ENCODE results near the gene TAS1R2.
"Not testable (repeated sequence)": the region's sequence is repeated elsewhere in the genome, so short reads cannot be mapped to it uniquely, and the experiment has no call there.

The TAS1R2 gene

DNA sequence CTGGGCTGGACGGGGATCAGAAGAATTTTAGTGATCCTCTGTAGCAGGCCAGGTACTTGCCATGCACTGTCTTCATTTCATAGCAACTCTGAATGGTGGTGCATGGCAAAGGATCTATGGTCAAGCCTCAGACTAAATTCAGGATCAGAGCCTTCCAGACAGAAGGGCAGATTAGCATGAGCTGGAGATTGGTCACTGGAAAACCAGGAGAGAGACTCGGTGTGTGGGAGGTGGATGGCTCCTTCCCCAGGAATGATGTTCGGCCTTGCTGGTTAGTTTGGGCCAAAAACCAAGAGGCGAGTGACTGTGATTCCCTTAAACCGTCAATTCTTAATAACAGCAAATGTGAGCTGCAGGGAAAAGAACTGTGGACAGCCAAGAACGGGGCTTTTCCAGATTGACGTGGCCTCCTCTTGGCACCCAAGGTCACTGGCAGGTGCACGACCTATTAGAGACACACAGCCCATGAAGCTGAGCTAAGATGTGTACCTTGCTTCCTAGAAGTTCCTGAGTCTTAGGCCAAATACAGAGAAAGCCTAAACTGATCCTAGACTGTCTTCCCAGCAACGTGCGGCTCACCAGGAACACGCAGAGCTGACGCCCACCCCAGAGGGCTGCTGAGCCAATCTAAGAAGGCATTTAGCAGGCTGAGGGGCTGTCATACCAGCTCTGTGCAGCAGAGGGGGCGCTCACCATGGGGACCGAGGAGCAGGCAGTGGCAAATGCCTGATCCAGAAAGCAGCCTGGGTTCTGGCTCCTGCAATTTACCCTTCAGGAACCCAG is 24.4 kb upstream of the TAS1R2 start:
- DNase-seq (ENCODE audit: low spot score) = peak; percentile 86

DNA sequence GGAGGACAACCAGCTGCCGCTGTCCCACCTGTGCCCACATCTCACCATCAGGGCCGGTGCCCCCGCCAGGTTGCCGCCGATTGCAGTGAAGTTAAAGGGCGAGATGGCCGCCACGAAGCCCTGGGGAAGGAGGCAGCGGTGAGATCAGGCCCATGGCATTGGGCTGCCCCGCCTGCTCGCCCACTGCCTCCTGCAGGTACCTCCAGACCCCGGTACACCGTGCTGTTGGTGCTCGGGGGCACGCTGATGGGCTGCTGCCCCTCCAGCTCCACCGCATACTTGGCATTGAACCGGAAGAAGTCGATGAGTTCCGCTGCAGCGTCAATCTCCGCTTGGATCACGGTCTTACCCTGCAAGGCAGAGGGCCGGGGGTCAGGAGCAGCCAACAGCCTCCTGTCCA is 23.6 kb upstream of the TAS1R2 start:
- DNase-seq (ENCODE audit: low spot score) = no peak

GRCh38 chr1:18882486-18882885 is 23.0 kb upstream of the TAS1R2 start:
- DNase-seq (ENCODE audit: low spot score) = no peak

GRCh38 chr1:18881642-18882431 is 22.4 kb upstream of the TAS1R2 start:
- DNase-seq (ENCODE audit: low spot score) = no peak

GRCh38 chr1:18881164-18881563 is 21.7 kb upstream of the TAS1R2 start:
- no peak for DNase-seq (ENCODE audit: low spot score)

DNA sequence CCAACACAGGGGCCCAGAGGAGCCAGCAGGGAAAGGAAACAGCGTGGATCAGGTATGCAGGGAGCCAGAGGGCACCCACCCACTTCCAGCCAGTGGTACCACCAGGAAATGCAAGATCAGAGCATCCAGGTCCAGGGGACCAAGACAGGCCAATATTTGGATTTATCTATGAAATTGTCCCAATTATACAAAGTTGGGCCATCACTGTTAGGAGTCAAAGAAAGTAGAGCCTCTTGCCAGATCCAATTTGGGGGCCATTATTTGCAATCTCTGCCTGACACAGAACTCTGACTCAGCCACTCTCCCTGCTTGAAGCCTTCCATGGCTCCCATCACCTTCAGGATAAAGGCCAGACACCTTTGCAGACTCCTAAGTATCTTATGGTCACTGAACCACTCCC is 21.1 kb upstream of the TAS1R2 start:
- no peak for DNase-seq (ENCODE audit: low spot score)

GRCh38 chr1:18879791-18880309 is 20.4 kb upstream of the TAS1R2 start:
- no peak for DNase-seq (ENCODE audit: low spot score)

DNA sequence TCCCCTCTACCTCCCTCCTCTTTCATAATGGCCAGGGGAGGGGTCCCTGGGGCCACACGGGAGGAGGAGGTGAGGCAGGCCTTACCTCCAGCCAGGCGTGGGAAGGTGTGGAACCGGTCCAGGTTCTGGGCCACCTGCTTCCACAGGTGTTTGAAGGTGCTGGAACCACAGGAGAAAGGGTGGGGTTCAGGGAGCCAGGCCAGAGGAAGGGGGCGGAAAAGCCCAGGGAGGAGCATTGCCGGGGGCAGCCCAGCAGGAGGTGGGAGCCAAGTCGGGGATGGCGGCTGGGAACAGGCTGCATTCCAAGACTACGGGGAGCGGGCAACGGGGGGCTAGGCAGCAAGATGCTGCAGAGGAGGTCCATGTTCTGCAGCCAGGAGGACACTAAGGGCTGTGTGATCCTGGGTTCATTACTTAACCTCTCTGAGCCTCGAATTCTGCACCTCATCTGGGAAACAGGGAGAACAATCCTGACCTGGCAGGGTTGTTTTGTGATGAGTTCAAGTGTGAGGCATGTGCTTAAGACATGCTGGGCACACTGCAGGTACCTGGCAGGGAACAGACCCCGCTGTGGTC is 19.8 kb upstream of the TAS1R2 start:
- no peak for DNase-seq (ENCODE audit: low spot score)

DNA sequence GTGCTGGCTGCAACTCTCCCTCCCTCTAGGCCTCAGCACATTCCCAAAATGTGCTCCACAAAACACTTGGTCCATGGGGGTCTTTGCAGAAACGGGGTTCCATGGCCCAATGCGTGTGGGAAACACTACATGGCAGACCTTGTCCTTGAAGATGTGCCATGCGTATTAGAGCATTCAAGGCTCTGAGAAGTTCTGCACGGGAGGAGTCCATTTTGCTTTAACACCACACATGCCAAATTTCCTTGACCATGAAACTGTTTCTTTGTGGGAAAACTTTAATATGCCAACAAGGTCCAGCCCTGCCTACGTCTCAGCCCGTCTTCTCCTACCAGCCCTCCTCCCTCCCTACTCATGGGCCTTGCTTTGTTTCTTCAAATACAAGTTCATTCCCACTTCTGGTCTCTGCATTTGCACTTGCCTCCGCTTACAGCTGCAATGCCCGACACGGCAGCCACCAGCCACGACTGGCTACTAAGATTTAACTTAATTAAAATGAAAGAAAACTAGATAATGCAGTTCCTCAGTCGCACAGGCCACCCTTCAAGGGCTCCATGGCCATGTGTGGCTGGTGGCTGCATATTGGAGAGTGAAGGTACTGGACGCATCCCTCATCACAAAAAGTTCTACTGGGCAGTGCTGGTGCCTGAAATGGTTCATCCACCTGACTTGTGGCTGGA is 19.2 kb upstream of the TAS1R2 start:
- no peak for DNase-seq (ENCODE audit: low spot score)

GRCh38 chr1:18877282-18877681 is 17.8 kb upstream of the TAS1R2 start:
- no peak for DNase-seq (ENCODE audit: low spot score)

DNA sequence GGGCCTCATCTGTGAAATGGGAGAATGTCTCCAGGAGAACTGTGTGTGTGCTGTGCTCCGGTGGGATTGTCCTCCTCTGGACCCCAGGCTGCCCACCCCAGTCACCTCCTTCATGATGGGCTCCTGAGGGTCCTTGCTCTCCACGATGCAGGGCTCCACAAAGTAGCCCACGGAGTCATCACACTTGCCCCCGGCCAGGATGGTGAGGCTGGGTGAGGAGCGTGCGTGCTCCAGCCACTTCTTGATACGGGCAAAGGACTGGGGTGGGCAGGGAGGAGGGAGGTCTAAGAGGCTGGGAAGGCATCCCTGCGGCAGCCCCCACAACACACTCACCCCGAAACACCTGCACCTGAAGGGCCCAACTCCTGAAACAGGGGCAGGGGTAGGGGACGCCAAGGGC is 16.8 kb upstream of the TAS1R2 start:
- DNase-seq (ENCODE audit: low spot score) = no peak

DNA sequence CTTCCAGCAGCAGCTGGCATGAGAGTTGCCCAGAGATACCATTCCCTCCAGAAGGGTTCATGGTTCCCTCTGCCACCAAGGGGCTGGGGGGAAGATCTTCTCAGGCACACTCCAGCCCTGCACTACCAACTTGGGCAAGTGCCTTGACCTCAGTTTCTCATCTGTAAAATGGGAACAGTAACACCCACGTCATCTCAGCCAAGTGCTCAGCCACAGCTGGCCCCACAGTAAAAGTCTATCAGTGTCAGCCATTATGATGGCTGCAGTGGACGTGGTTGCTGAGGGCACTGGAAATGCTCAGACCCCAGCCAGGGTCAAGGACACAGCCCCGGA is 16.3 kb upstream of the TAS1R2 start:
- no peak for DNase-seq (ENCODE audit: low spot score)

- peak; percentile 82 for DNase-seq (ENCODE audit: low spot score)
Observed at GRCh38 chr1:18875107-18875795, 15.8 kb upstream of the TAS1R2 start.

- DNase-seq (ENCODE audit: low spot score) = no peak
Observed at GRCh38 chr1:18874600-18874999, 15.1 kb upstream of the TAS1R2 start.

DNA sequence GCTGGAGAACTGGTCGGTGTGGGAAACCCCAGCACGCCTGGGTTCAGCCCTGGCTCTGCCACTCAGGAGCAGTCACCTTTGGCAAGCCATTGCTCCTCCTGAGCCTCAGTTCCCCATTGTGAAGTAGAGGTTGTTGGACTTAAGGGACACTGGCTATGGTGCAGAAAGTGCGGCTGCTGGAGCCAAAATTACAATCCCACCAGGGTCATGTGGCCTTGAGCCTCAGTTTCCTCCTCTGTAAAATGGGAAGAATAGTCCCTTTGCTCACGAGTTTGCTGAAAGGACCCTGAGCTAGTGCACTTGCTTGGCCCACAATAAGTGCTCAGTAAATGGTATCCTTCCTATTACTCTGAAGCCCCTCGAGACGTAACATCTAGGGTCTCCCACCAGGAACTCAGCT is 14.6 kb upstream of the TAS1R2 start:
- DNase-seq (ENCODE audit: low spot score) = no peak

DNA sequence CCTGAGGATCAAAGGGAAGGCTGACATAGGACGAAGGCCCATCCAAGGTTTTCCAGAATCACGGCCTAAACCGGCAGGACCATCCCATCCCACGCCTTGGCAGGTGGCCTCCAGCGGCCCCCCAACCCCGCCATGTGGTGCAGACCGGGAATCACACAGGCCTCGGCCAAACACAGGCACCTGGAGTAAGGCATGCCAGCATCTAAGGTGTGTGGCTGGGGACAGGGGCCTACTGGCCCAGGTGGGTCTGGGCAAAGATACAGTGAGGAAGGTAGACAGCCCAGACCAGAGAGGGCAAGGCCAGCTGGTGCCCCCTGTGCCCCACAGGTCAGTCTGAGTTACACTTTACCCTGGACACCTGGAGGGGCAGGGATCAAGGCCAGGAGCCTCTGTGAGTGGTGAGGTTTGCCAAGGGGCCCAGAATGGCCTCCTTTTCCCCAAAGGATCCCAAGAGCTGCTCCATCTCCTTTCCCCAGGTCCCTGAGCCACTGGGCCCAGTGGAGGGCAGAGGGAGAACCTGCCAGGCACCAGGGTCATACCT is 12.7 kb upstream of the TAS1R2 start:
- no peak for DNase-seq (ENCODE audit: low spot score)

DNA sequence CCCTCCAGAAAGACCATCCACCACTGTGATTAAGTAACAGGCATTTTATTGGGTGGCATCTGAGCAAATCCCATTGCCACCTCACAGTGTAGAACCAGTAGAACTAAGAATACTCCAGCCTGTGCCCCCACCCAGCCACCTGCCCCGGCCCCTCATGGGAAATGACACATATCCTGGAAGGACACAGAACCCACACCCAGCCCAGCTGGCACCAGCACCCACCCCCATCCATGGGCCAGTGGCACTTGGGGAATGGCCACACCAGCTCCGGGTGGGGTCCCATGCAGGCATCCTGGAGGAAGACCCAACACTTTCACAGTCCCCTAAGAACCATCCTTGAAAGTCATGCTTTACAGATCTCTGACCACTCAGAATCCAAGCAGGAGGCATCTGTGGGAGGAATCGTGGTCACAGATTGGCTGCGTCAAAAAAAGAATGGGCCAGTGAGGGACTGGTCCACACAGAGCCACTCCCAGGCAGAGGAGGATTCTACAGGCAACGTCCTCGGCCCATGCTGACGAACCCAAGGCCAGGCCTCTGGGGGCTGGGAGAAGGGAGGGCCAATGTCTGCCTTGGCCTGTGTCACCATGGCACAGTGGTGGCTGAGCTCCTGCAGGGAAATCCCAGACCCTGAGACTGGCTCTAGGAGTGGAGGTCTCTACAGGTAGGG is 12.1 kb upstream of the TAS1R2 start:
- no peak for DNase-seq (ENCODE audit: low spot score)

DNA sequence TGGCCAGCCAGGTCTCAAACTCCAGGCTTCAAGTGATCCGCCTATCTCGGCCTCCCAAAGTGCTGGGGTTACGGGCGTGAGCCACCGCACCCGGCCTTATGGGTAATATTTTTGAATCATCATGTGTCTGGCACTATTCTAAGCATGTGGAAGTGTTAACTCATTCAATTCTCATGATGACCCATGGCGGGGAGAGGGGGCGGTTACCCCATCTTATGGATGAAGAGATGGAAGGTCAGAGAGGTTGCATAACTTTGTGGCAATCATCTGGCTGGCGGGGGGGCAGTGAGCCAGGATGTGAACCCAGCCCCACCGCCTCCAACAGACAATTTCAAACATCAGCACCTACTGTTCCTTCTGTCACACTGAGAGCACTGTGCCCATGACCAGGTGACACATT is 11.5 kb upstream of the TAS1R2 start:
- DNase-seq (ENCODE audit: low spot score) = no peak

GRCh38 chr1:18870595-18870865 is 11.1 kb upstream of the TAS1R2 start:
- not testable (repeated sequence) for DNase-seq (ENCODE audit: low spot score)

DNA sequence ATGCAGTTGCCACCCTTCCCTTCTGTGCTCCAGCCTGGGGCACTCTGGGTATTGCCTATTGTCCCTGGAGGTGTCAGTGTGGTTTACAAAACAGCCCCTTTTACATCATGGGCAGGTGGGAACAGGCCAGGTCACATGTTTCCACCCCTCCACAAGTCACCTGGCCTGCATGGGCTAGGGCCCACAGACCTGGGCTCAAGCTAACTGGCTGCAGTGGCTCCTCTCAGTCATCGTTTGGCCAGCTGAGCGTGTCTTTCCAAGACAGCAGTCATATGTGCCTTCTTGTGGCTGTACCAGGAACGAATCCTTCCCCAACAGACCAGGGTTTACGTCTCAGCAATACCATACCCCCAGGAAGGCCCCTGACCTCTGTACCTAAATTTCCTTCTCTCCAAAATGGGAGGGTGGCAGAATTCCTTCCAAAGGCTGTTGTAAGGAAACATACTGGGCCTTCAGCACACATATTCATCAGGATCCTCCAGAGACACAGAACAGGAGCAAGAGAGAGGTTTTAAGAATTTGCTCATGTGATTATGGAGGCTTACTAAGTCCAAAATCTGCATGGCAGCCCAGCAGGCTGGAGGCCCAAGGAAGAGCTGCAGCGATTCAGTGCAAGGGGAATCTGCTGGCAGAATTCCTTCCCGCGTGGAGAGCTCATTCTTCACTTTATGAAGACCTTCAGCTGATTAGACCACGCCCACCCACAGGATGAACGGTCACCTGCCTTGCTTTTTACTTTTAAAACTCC is 10.6 kb upstream of the TAS1R2 start:
- no peak for DNase-seq (ENCODE audit: low spot score)

Measured in cerebellar cortex (tissue), 1 donor.